HG03354 (cell line): ENCODE results near the gene CYS1.
"Not testable (repeated sequence)": the region's sequence is repeated elsewhere in the genome, so short reads cannot be mapped to it uniquely, and the experiment has no call there.

ENCODE experiments used
- ATAC-seq: cut with Tn5 transposase; IDR thresholded peaks from one replicate; pipeline ENCODE4 v1.9.1; 2021; ENCODE audit warnings: mild to moderate bottlenecking; ENCODE audit not compliant: unreplicated experiment, poor library complexity, severe bottlenecking

Gene CYS1

GRCh38 chr2:10079870-10080535 lies at the start of gene CYS1:
CYS1 (minus strand) TSS chr2:10080411; CDS start chr2:10080223, 188 bp downstream.
- ATAC-seq, result peak; percentile 35

GRCh38 chr2:10129490-10129889 lies 49.3 kb upstream of the CYS1 start:
- no peak for ATAC-seq

GRCh38 chr2:10128420-10128819 lies 48.2 kb upstream of the CYS1 start:
- no peak for ATAC-seq

- ATAC-seq, result no peak
Observed at GRCh38 chr2:10126632-10127026, 46.4 kb upstream of the CYS1 start.

- no peak for ATAC-seq
Observed at GRCh38 chr2:10125842-10126631, 45.8 kb upstream of the CYS1 start.

GRCh38 chr2:10124538-10125045 lies 44.4 kb upstream of the CYS1 start:
- no peak for ATAC-seq

- no peak for ATAC-seq
Observed at GRCh38 chr2:10123281-10123680, 43.1 kb upstream of the CYS1 start.

GRCh38 chr2:10122500-10123280 lies 42.5 kb upstream of the CYS1 start, which contains the start of gene RRM2:
RRM2 (plus strand) TSS chr2:10122739; CDS start chr2:10122799, 60 bp downstream.
- ATAC-seq, result peak; percentile 68

GRCh38 chr2:10120877-10121574 lies 40.8 kb upstream of the CYS1 start:
- ATAC-seq, result no peak

GRCh38 chr2:10120158-10120876 lies 40.1 kb upstream of the CYS1 start:
- ATAC-seq, result peak; percentile 58

- ATAC-seq, result no peak
Observed at GRCh38 chr2:10119601-10120157, 39.5 kb upstream of the CYS1 start.

GRCh38 chr2:10119027-10119325 lies 38.8 kb upstream of the CYS1 start:
- no peak for ATAC-seq

- ATAC-seq, result no peak
Observed at GRCh38 chr2:10109311-10109710, 29.1 kb upstream of the CYS1 start.

- not testable (repeated sequence) for ATAC-seq
Observed at GRCh38 chr2:10104906-10105305, 24.7 kb upstream of the CYS1 start.

GRCh38 chr2:10103179-10103578 lies 23.0 kb upstream of the CYS1 start:
- ATAC-seq, result no peak

GRCh38 chr2:10101491-10101890 lies 21.3 kb upstream of the CYS1 start:
- ATAC-seq, result no peak

- peak; percentile 81 for ATAC-seq
Observed at GRCh38 chr2:10097352-10098148, 17.3 kb upstream of the CYS1 start.

GRCh38 chr2:10096641-10097040 lies 16.4 kb upstream of the CYS1 start:
- ATAC-seq, result no peak
